Jurkat, Clone E6-1 (cell line): ENCODE measurements around the gene VTI1B.
"Not testable (repeated sequence)": the region's sequence is repeated elsewhere in the genome, so short reads cannot be mapped to it uniquely, and the experiment has no call there.

Experiments used
- DNase-seq: peaks from one replicate; pipeline ENCODE4 v3.0.0-alpha.2; 2011; ENCODE audit warnings: low read depth, low spot score
- H3K4me3 ChIP-seq: 2 replicates; pipeline ENCODE4 v1.5.1; 2011; ENCODE audit warnings: mild to moderate bottlenecking, low read length, control low read depth, moderate library complexity

The VTI1B gene

GRCh38 chr14:67638642-67639041 lies 35.8 kb downstream of the VTI1B start:
- no peak overlapping the region for H3K4me3 ChIP-seq
- no peak for DNase-seq

DNA sequence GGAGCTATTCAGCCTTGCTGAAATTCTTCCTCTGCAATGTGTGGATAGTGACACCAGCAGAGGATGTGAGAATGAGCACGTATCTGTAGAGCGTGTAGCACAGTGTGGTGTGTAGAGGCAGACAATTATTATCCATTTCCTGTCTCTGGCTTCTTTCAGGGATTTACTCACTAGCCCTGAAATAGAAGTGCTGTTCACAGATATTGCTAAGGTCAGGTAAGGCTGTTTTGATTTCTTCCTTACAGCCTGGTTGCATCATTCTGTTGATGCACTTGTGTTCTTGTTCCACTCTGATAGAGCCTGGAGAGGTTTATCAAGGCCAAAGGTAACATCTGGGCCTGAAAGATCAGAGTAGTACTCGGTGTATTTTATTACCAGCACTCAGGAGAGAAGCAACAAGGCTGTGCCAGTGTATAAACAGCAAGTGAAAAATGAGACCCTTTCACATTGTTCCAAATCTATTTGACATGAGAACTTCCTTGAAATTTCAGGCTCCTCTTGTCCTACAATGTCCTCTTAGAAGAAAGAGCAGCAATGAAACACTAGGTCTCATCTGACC lies 38.0 kb downstream of the VTI1B start:
- no peak for DNase-seq
- H3K4me3 ChIP-seq: no peak overlapping the region

- no peak overlapping the region for H3K4me3 ChIP-seq
- DNase-seq: no peak
Observed at GRCh38 chr14:67633451-67634147, 40.8 kb downstream of the VTI1B start.

- DNase-seq: no peak
- no peak overlapping the region for H3K4me3 ChIP-seq
Observed at GRCh38 chr14:67630938-67631337, 43.5 kb downstream of the VTI1B start.

- DNase-seq: no peak
- no peak overlapping the region for H3K4me3 ChIP-seq
Observed at GRCh38 chr14:67630186-67630585, 44.2 kb downstream of the VTI1B start.

DNA sequence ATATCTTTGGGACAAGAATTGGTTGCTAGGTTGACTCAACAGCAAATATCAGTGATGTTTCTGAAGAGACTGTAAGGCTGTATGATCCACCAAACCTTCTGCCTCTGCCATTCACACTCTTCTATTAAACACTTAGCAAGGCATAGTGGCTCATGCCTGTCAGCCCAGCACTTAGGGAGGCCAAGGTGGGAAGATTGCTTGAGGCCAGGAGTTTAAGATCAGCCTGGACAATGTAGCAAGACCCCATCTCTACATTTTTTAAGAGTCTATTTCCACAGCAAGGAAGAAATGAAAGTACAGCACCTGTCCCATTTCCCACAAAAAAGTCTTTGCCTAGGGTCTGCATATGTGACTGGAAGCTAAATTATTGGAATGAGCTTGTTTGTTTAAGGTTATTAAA lies 46.9 kb downstream of the VTI1B start:
- H3K4me3 ChIP-seq: no peak overlapping the region
- DNase-seq: no peak

GRCh38 chr14:67626131-67626530 lies 48.3 kb downstream of the VTI1B start:
- not testable (repeated sequence) for H3K4me3 ChIP-seq, DNase-seq

DNA sequence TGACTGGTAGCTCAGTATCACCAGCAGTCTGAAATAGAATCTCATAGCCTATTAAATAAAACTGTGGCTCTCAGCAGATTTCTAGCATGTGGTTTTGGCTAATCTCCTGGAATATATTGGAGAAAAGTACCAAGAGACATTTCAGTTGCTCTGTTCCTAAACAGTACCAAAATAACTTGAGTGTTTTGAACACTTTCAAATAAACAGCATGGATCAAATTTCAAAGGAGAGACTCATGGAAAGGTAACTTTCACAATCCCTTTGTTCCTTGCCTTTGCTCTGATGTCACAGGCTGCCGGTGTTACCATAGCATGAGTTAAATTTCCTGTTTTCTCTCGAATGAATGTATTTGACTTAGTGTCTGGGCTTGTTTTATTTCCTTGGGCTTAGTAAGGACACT lies 51.3 kb downstream of the VTI1B start:
- H3K4me3 ChIP-seq: no peak overlapping the region
- DNase-seq: no peak

- DNase-seq: peak; percentile 31
Observed at GRCh38 chr14:67622675-67623074, 51.8 kb downstream of the VTI1B start.

DNA sequence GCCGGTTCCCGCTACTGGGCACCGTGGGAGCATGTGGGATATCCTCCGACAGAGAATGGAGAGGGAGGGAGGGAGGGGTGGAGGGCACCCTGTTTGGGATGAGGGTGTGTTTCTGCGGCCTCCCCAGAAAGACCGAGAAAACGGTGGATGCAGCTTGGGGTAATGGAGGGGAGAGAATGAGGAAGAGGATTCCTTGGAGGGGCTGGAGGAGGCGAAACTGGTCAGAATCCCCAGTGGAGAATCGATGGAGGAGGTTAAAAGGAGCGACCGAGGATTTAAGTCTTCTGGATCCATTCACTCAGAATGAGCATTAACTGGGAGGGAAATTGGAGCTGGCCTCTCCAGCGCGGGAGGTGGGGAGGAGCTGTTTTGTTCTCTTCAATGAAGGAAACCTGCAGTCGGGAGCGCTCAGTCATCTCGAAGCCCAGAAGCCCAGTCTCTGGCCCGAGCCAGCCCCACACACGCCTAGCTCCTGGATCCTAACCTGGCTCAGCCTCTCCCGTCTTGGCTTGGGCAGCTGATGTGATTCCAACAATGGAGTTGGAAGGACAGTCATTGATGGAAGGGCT lies 54.1 kb downstream of the VTI1B start:
- peak overlapping the region; percentile 65 for H3K4me3 ChIP-seq
- no peak for DNase-seq

More at GRCh38 chr14:67622675-67623074, 51.8 kb downstream of the VTI1B start:
- no peak overlapping the region for H3K4me3 ChIP-seq

- peak; percentile 74 for DNase-seq
- H3K4me3 ChIP-seq: peak within 1 kb of the TSS; percentile 65
Observed at GRCh38 chr14:67619446-67620216, 54.8 kb downstream of the VTI1B start, which contains the start of gene ARG2. TSS of gene ARG2 (plus strand) at chr14:67619920. CDS start at chr14:67619978, 58 bp downstream.

DNA sequence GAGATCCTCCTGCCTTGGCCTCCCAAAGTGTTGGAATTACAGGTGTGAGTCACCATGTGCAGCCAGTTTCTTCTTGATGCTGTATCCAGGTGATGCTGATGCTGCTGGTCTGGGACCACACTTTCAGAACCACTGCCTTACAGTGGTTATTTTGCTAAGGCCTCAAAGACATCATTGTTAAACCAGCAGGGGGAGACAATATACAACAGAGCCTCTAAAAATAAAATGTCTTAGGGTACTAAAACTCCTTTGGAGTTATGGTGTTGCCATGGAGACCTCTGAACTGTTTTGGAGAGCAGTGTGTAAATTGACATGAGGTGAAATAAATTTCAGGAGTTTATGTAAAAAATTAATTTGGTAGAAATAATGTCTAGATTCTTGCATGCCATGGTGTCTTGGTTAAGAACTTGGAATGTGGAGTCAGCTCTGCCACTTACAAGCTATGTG lies 55.8 kb downstream of the VTI1B start:
- no peak overlapping the region for H3K4me3 ChIP-seq
- DNase-seq: peak; percentile 77

DNA sequence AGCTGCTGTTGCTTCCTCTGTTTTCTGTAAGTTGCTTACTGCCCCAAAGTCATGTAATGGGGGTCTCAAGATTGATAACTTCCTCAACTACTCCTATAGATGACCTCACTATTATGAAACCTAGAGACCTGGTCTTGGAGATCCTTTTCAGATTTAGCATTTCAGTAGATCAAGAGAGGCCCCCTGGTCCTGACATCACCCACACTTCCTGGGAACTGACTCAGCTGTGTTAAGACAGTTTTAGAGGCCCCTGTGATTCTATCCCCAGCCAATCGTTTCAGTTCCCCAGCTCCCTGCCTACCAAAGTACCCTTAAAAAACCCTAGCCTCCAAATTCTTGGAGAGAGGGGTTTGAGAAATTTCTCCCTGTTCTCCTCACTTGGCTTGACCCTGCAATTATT lies 63.9 kb downstream of the VTI1B start:
- no peak overlapping the region for H3K4me3 ChIP-seq
- no peak for DNase-seq

DNA sequence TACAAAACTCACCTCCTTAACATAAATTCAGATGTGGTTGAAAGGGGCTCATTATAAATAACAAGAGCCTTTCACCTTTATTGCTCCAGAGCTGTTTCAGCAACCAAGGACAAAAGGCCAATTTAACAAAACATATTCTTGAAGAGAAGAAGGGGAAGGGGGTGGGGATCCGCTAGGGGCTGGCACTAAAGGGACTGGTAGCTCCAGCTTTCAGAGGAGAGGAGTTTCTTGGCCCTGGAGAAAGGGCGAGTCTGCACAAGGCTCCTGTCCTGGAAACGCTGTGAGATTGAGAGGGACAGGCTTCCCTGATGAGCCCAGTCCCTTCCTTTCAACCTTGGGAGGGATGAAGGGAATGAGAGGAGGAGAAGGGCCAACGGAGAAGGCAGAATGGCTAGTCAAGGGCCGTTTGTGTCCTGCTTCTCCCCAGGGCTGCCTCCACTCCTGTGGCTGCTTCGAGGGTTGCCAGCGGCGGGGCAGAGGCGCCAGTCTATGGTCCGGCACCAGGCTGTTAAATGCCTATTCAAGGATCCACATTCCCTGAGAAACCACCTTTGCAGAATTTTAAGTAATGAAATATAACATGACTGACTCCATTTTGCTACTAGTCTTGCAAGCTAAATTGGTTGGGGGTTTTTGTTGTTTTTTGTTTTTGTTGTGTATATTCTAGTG lies 64.7 kb downstream of the VTI1B start:
- no peak overlapping the region for H3K4me3 ChIP-seq
- no peak for DNase-seq

DNA sequence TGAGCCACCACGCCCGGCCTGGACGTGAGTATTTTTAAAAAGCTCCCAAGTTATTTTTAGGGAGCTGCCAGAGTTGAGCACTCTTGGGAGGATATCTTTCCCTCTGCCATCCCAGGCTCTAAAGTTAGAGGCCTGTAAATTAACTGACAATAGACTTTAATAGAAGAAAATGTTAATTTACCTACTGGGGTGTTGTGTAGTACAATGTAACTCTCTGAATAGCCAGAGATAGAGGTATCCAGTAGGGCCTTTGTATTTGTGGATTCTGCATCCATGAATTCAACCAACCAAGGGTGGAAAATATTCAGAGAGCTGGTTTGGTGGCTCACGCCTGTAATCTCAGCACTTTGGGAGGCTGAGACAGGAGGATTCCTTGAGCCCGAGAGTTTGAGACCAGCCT lies 66.8 kb downstream of the VTI1B start:
- H3K4me3 ChIP-seq: no peak overlapping the region
- no peak for DNase-seq

- no peak for DNase-seq
- H3K4me3 ChIP-seq: no peak overlapping the region
Observed at GRCh38 chr14:67602995-67603545, 71.4 kb downstream of the VTI1B start.

- H3K4me3 ChIP-seq: no peak overlapping the region
- DNase-seq: no peak
Observed at GRCh38 chr14:67602076-67602475, 72.4 kb downstream of the VTI1B start.

DNA sequence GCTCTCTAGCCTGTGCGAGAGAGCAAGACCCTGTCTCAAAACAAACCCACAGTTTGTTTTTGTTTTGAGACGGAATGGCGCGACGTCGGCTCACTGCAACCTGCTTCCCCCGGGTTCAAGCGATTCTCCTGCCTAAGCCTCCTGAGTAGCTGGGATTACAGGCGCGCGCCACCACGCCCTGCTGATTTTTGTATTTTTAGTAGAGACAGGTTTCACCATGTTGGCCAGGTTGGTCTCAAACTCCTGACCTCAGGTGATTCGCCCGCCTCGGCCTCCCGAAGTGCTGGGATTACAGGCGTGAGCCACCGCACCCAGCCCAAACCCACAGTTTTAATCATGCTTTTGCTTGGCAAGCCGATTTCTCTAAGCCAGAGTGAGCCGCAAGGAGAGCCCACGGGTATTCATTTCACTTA lies 73.9 kb downstream of the VTI1B start:
- peak overlapping the region; percentile 88 for H3K4me3 ChIP-seq
- not testable (repeated sequence) for DNase-seq
